Measurements from ENCODE around the gene AGFG2.

DNA sequence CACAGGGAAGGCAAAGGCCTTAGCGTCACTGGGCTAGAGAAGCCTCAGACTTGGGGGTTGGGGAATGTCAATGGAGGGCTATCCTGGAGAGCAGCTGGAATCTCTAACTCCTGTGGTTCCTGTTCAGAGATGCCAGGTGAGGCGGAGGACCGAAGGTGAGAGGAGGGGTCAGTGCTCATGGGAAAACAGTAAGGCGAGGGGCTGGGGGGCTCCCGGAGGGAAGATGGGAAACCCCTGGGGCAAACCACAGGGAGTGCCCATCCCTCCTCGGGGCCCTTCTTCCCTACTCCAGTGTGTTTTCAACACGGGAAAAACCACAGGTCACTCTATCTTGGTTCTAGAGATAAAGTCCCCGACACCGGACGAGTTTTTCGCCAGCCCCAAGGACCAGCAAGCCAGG lies 43.6 kb downstream of the AGFG2 start:
- TF ChIP-seq, protein P1, sequence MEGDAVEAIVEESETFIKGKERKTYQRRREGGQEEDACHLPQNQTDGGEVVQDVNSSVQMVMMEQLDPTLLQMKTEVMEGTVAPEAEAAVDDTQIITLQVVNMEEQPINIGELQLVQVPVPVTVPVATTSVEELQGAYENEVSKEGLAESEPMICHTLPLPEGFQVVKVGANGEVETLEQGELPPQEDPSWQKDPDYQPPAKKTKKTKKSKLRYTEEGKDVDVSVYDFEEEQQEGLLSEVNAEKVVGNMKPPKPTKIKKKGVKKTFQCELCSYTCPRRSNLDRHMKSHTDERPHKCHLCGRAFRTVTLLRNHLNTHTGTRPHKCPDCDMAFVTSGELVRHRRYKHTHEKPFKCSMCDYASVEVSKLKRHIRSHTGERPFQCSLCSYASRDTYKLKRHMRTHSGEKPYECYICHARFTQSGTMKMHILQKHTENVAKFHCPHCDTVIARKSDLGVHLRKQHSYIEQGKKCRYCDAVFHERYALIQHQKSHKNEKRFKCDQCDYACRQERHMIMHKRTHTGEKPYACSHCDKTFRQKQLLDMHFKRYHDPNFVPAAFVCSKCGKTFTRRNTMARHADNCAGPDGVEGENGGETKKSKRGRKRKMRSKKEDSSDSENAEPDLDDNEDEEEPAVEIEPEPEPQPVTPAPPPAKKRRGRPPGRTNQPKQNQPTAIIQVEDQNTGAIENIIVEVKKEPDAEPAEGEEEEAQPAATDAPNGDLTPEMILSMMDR (IDR thresholded peaks at IDR 0.05), result no peak
- no peak for TF ChIP-seq POLR2AphosphoS5 (IDR thresholded peaks at IDR 0.05)

Measured in stomach (tissue), 4 donors.